IPS DF 4.7 (cell line): ENCODE results near the gene SLC39A5.
"Not testable (repeated sequence)": the region's sequence is repeated elsewhere in the genome, so short reads cannot be mapped to it uniquely, and the experiment has no call there.

Experiments used
- DNase-seq: peaks from one replicate; pipeline ENCODE4 v3.0.0-alpha.2; 2013; ENCODE audit warnings: low spot score; ENCODE audit errors: extremely low read depth

SLC39A5 gene, protein sequence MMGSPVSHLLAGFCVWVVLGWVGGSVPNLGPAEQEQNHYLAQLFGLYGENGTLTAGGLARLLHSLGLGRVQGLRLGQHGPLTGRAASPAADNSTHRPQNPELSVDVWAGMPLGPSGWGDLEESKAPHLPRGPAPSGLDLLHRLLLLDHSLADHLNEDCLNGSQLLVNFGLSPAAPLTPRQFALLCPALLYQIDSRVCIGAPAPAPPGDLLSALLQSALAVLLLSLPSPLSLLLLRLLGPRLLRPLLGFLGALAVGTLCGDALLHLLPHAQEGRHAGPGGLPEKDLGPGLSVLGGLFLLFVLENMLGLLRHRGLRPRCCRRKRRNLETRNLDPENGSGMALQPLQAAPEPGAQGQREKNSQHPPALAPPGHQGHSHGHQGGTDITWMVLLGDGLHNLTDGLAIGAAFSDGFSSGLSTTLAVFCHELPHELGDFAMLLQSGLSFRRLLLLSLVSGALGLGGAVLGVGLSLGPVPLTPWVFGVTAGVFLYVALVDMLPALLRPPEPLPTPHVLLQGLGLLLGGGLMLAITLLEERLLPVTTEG

DNA sequence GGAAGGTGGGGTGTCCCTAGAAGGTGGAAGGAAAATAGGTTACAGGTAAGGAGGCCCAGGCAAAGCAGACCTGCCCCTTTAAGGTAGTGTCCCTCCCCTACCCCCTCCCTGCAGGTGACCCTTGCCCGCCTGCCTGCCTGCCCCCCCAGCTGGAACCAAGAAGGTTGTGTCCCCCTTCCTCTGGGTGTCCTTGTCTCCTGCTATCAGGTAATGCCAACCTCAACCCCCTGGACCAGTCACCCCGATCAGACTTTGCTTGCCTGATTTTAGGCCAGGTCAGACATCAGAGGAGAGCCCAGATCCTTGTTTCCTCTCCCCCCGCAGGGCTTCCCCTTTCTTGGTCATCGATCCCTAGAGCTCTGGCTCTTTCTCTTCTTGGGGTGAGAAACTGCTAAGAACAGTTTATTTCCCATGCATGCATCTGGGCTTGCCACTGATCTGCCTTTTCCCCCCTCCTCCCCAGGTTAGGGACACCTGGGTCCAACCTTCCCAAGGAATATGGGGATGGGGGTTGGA lies at the start of gene SLC39A5:
TSS of gene SLC39A5 (plus strand) at position 136 of the 516 bp plus-strand sequence. CDS start 1,224 bp downstream, outside the sequence.
- DNase-seq = no peak

DNA sequence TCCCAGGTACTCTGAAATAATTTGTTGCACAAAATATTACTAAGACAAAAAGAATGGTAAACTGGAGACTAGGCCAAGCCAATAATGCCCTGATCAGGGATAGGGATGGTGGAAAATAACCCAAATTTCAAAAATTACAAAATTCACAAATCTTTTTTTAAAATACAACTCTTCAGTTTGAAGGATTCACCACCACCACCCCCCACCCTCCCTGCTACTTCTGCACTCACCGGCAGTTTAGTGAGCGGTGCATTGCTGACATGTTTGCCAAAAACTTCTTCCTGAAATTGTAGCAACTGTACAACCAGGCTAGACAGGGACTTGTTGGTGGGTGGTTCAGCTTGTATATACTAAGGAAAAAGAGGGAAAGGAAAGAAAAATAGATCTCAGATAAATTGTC lies 42.9 kb upstream of the SLC39A5 start:
- no peak for DNase-seq

DNA sequence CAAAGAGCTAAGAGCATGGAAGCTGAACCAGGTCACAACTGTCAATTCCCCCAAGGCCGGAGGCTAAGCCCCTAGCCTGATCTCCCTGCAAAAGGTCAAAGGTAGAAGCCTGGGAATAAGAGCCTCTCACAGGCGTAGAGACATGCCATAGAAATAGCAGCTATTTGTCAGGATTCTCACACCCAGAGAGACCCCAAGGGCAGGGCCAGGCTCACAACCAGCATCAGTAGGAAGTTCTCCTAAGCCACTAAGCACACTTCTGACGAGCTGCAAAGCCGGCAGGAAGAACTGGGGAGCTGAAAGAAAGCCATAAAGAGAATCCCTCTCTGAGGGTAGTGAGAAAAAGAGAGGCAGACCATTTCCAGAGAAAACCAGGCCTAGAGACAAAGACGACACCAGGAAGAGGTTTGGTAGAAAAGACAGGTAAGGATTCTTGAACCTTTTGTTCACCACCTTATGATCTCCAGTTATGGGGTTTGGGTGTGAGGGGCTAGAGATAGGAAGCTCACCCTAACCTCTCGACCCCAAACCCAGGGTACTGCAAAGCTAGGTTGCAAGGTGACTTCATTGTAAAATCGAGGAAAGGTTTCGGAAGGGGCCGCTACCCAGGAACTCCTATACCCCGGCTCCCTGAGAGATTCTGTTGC lies 41.6 kb upstream of the SLC39A5 start:
- DNase-seq = no peak

DNA sequence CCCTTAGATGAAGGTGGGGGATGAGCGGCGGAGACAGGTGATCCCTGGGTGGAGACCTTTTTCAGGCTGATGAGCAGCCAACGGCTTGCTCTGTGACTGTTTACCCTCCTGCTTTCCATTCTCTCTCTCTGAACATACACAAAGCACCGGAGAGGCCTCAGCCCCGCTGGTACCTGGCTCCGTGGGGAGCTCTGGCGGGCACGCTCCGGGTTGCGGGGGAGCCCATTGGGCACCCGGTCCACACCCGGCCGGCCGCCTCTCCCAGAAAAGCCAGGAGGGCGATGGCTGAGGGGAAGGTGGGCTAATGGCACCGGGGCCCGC lies 41.1 kb upstream of the SLC39A5 start:
- no peak for DNase-seq

DNA sequence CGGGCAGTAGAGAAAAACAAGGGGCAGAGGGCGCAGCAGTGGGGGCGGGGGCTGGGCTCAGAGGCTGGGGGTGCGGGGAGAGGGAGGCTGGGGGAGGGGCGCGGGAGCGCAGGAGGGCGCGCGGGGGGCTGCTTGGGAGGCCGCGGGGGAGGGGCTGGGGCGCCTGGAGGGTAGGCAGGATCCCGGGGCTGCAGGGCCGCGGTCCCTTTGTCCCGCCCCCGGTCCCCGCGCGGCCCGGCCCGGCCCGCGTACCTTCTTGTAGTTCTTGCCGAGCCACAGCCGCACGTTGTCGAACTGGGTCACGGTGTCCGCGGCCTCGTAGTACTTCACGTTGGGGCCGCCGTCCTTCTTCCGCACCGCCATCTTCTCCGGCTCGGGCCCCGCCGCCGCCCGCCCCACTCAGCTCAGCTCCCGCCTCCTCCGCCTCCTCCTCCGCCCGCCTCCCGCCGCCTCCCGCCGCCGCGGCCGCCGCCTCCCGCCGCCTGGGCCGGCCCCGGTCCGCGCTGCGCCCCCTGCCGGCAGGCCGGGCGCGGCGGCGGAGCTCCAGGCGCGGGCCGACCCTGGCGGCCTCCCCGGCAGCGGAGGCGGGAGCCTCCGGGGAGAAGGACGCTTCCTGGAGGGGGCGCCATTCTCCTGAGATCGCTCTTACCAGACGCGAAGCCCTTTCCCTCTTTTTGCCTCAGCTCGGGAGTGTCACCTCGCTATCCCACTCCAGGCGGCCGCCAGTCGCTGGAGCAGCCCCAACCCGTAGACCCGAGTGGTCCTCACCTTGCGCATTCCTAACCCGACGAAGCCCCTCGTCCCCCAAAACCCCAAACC lies 40.5 kb upstream of the SLC39A5 start, which contains the start of gene SMARCC2:
TSS of gene SMARCC2 (minus strand) at position 385 of the 819 bp plus-strand sequence. CDS start at position 363, 22 bp downstream.
- peak; percentile 78 for DNase-seq

DNA sequence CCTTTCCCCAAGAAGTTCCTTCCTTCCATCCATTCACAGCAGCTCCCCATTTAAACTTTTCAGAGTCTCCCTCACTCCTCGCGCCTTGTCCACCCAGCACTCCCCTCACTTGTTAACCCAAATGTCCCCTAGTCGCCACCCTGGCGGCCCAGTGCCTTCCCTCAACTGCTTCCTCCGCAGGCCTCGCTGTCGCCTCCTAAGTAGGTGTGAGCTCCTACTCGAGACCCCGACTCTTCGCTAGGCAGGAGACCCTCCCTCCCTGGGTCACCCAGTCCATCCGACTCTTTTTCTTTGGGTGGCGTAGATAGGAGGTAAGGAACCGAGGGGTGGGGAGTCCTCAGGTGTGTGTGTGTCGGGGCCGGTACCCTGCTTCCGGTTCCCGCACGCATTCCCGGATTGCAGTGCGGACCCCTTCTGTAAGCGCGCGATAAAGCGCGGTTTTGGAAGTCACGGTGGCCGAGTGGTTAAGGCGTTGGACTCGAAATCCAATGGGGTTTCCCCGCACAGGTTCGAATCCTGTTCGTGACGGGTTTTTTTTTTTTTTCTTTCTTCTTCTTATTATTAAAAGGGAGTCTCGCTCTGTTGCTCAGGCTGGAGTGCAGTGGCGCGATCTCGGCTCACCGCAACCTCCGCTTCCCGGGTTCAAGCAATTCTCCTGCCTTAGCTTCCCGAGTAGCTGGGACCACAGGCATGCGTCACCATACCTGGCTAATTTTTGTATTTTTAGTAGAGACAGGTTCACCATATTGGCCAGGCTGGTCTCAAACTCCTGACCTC lies 39.7 kb upstream of the SLC39A5 start:
- DNase-seq = peak; percentile 85

DNA sequence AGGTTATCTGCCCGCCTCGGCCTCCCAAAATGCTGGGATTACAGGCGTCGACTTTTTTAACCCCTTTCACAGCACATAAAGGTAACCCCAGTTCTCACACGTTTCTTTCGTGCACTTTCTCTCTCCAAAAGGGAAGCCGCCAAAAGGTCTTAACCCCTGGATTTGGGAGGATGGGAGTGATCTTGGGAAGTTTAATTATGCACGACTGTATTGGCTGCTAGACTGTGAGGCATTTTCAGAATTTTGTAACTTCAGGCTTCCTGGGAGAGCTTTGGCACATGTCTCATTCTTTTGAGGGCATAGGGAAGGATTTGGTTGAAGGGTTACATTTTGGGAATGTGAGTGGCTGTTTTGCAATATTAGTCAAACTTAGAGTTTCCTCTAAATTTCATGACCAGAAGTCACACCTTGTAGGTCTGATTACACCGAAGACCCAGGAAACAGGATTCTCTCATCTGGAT lies 39.1 kb upstream of the SLC39A5 start:
- DNase-seq = no peak

DNA sequence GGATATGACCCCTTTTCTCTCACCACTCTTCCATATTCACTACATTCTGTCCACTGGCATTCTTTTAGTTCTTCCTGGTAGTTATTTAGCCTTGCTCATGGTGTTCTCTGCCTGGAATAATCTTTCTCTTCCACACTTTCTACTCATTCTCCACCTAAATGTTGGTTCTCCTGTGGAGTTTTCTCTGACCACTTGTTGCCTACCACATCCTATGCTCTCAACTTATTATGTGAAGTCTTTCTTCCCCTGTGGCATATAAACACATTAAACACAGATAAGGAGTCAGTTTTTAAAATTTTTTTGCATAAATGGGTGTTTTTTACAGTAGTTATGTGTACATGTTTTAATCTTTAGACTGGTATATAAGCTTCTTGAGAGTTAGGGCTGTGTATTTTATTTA lies 37.3 kb upstream of the SLC39A5 start:
- no peak for DNase-seq

DNA sequence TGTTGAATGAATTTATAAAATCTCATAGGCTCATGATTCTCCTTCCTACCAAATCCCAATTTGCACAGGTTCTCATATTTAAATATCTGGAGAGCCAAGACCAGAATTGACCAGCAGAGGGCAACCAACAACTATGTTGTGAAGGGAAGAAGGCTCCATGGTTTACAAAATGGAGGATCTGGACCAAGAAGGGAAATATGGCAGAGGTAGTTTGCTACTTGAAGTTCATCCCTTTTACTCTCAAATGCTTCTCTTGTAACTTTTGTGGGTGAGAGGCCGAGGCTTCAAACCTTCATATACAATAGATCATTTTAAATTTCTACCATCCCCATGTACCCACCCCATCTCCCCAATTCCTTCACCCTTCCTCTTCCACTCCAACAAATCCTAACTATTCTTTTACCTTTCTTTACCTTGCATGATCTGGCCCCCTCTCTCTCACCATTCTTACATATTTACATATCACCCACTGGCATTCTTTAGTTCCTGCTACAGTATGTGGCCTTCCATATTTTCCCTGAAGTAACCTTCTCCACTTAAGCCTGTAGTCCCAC lies 36.7 kb upstream of the SLC39A5 start:
- DNase-seq = no peak

DNA sequence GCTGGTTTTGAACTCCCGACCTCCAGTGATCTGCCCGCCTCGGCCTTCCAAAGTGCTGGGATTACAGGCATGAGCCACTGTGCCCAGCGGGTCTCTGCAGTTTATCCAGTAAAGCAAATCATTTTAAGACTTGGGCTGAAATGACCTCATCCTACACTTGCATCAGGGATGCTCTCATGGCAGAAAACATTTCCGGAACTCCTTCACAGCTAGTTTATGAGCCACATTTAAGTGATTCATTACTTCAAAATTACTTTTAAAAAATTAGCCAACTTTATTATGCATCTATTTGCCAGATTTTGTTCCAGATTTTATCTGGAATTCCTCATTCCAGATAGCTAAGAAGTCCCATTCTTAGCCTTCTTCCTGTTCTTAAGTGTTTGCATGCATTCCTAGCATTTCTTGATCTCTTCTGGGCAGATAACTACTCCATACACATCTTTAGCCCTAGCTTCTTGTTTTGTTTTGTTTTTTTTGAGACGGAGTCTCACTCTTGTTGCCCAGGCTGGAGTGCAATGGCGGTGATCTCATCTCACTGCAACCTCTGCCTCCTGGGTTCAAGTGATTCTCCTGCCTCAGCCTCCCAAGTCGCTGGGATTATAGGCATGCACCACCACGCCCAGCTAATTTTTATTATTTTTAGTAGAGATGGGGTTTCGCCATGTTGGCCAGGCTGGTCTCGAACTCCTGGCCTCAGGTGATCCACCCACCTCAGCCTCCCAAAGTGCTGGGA lies 32.9 kb upstream of the SLC39A5 start:
- DNase-seq = not testable (repeated sequence)

DNA sequence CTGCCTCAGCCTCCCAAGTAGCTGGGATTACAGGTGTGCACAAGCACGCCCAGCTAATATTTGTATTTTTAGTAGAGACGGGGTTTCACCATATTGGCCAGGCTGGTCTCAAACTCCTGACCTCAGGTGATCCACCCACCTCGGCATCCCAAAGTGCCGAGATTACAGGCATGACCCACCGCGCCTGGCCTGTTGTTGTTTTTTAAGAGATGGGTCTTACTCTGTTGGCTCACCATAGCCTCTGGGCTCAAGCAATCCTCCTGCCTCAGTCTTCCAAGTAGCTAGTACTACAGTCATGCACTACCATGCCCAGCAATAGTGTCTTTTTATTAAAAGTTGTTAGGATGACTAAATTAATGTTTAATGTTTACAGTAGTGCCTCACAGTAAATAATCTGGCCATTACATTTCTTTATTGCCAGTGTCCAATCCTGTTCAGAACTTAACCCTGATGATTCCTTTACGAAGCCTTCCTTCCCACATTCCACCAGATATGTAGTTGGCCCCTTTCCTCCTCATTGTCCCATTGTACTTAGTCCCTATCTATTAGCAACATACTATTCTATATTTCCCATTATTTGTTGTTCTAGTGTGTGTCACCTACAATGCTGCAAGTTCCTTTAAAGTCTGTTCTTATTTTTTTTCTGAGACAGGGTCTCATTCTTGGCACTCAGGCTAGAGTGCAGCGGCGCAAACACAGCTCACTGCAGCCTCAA lies 31.8 kb upstream of the SLC39A5 start:
- no peak for DNase-seq

DNA sequence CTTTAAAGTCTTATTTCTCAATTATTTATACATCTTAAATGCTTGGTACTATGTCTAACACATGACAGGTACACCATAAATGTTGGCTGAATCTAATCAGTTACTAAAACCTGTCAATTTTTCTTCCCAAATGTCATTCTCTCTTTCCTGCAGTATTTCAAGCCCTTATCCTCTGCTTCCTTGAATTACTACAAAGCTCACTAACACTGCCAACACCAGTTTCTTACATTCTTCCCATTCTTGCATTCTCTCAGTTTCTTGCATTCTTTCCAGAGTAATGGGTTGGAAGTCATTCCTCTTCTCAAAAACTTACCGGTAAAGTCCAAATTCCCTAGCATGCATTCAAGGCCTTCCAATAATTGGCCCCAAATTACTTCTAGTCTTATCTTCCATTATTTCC lies 31.0 kb upstream of the SLC39A5 start:
- no peak for DNase-seq

DNA sequence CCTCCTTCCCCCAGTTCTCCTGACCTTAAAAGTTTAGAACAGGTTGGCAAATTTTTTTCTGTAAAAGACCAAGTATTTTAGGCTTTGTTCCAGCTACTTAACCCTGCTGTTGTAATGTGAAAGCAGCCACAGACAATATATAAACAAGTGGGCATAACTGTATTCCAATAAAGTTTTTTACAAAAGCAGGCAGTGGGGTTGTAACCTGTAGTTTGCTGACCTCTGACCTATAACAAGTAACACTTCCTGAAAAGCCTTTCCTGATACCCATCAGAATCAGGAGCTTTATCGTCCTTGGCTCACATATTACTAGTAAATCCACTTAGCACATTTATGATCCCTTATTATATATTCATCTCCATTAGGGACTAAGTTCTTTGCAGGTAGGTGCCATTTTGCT lies 27.5 kb upstream of the SLC39A5 start:
- DNase-seq = no peak

DNA sequence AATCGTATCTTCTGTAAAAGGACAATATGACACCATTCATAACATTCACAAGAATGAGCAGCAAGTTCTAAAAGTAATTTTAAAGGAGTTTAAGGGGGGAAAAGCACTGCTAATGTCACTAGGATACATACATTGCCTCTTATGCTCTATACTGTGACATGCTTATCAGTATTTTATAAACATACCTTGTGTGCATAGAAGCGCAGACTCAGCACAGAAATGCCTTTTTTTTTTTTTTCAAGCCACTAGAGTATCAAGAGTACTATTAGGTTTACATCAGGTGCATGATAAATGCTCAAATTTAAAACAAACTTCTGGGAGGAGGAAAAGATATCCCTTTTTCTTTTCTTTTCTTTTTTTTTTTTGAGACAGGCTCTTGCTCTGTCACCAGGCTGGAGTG lies 27.0 kb upstream of the SLC39A5 start:
- DNase-seq = no peak

DNA sequence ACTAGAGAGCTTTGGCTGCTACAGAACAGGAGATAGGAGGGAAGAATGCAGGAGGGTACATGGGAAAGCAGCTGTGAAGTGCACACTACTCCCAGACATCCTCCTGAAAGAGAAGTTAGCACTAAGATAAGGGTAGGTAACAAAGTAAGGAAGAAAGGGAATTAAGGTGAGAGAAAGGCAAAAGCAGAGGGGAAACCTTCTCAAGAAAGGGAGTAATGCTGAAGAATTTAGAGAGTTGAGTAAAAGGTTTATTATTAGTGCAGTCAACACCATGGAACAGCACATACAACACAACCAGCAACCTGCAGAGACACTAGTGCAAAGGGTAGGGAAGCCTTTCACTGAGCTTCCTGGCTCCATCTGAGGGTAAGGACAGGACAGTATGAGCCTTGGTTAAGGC lies 25.6 kb upstream of the SLC39A5 start:
- DNase-seq = no peak

DNA sequence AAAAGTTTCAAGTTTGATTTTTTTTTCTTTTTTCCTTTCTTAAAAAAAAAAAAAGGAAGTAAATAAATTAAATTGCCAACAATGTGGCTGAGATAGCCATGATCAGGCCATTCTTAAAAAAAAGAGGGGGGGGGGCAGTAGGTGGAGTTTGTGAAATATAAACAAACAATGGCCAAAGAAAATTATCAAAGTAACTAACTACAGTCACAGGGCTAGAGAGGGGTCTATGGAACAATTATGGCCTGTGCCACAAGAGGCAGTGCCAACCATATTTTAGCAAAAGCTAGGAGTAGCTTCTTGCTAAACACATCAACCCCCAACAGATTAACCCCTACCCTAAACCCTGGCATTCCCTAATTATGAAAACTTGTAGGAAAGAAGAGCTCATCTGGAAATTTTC lies 24.4 kb upstream of the SLC39A5 start:
- DNase-seq = no peak

DNA sequence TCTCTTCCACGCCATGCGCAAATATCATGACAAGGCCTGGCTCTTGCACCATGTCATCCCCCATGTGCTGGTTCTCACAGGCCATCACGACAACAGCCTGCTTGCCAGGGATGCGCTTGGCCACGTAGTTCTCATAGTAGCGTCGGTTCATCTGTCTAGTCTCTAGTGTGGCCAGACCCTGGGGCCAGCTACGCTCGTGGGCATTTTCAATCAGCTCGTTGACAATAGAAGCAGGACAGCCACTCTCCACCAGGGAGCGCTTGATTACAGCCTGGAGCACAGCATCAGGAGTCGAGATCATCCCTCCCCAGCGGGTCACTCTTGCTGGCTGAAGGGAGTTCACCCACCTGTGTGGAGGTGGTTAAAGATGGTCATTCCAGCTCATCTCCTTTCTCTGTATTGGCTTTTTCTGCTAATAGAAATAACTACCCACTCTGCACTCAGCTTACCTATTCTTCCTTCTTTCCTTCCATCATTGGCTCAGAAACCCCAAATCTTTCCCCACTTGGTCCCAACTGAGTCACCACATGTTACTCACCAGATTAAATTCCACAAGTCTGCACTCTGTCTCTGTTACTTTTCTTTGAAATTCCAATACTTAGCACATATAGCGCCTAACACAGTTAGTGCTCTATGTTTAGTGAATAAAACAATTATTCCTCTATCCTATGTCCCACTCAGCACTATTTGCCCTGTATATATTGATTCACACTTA lies 23.2 kb upstream of the SLC39A5 start:
- no peak for DNase-seq

DNA sequence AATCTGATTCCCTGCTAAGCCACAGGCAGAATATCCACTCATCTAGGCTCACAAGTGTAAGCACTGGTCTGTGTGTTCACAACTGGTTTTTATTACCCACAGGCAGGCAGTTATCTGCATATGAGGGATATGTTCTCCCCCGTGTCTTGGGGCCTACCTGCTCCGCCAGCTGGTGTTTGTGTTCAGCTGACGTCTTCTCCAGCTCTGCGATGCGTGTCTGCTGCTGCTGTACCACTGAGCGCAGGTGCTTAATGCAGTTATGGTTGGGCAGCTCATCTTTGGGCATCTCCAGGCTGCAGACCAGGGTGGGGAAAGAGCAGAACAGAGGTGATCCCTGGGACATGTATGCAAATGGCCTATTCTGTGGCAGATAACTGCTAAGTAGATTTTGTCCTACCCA lies 21.8 kb upstream of the SLC39A5 start:
- no peak for DNase-seq
